ENCODE measurements around the gene PDCD4. TPM values are rescaled to one million over a fixed set of nuclear protein-coding genes. Genes with fewer than 3 reads are reported as not detected.

The PDCD4 gene
- total and polyA plus RNA-seq, 2 donors (not counting 3 experiments of a cell fraction or from before 2014, with no cell fraction given), result 14.4 to 47.9 TPM

DNA sequence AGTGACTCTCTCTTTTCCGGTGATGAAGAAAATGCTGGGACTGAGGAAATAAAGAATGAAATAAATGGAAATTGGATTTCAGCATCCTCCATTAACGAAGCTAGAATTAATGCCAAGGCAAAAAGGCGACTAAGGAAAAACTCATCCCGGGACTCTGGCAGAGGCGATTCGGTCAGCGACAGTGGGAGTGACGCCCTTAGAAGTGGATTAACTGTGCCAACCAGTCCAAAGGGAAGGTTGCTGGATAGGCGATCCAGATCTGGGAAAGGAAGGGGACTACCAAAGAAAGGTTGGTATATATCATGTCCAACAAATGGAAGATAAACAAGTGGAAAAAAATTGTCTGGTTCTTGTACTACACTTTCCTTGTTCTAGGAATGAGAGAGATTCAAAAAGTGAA is 9.5 kb downstream of the PDCD4 start:
- dilution Hi-C loops (cut with MboI; ENCODE audit: extremely low pct_ligation_motif_present, low sequenced_read_pairs) (no loop called here), intact Hi-C loops (cut with micrococcal nuclease) (no loop called here)
- no peak for TF ChIP-seq GATA2 (IDR thresholded peaks at IDR 0.05; ENCODE audit: insufficient read depth, insufficient read length, low read depth, low read length)
- ChIA-PET POLR2A (no interaction called here), CTCF (interaction anchor here (2.0 kb wide), 1 partner anchor 135 kb away, joined by 10 read pairs; no protein-coding TSS in a partner anchor)
- BruUV-seq (replicated peaks), result no TSS peak
- Histone ChIP-seq H3K4me2 (ENCODE audit: insufficient read depth, low read length) (no peak overlapping the region), H3K79me2 (ENCODE audit: control insufficient read depth, insufficient read depth, low read length) (no peaks in the 10 kb centered on the region), H3K36me3 (ENCODE audit: control insufficient read depth in 2 of 2, extremely low read depth in 1 of 2, insufficient read depth in 2 of 2, low read length in 2 of 2) (no peaks in the 10 kb centered on the region), H3K27me3 (ENCODE audit: control insufficient read depth in 2 of 2, insufficient read depth in 2 of 2, low read length in 2 of 2) (no peaks in the 10 kb centered on the region), H3K9me1 (replicated peaks; ENCODE audit: control insufficient read depth, extremely low read depth, insufficient read depth, low read length) (no peaks in the 10 kb centered on the region), H3K9me3 (replicated peaks; ENCODE audit: control insufficient read depth, insufficient read depth, low read length) (no peaks in the 10 kb centered on the region), H2AFZ (ENCODE audit: low read depth, low read length) (no peak overlapping the region), H3K4me1 (ENCODE audit: control insufficient read depth, extremely low read depth, insufficient read depth, low read length) (no peaks in the 10 kb centered on the region), H3K27ac (ENCODE audit: insufficient read depth, low read depth, low read length) (no peak overlapping the region), H3K4me3 (replicated peaks in 1 of 3; ENCODE audit: insufficient read depth in 1 of 3, low read depth in 1 of 3, low read length in 3 of 3) (no peak overlapping the region), H3K9ac (replicated peaks; ENCODE audit: extremely low read depth, insufficient read depth, low read length) (no peak overlapping the region), H4K20me1 (replicated peaks; ENCODE audit: control insufficient read depth, extremely low read depth, insufficient read depth, low read length) (no peaks in the 10 kb centered on the region)
- FAIRE-seq (no peak), DNase-seq (ENCODE audit: low read depth, low spot score) (no peak)

DNA sequence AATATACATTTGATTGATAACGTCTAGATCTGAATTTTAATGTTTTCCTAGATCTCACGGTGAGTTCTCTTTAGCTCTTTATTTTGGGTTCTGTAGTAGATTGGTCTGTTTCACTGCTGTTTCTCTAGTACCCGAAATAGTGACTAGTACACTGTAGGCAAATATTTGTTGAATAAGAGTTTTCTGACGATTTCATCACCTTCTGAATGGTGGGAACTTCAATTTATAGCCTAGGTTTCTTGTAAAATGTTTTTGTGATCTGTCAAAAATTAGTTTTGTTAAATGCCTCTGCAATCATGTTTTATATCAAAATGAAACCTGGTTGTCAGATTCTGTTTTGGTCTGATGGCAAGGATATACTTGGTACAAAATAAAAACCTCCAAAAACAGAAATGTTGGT is 10.2 kb downstream of the PDCD4 start:
- no peak overlapping the region for H3K4me2 ChIP-seq (ENCODE audit: insufficient read depth, low read length)
- intact Hi-C loops (cut with micrococcal nuclease), result no loop called here
- dilution Hi-C loops (cut with MboI; ENCODE audit: extremely low pct_ligation_motif_present, low sequenced_read_pairs), result no loop called here
- no peaks in the 10 kb centered on the region for H3K36me3 ChIP-seq (ENCODE audit: control insufficient read depth in 2 of 2, extremely low read depth in 1 of 2, insufficient read depth in 2 of 2, low read length in 2 of 2)
- no peak overlapping the region for H3K4me3 ChIP-seq (replicated peaks in 1 of 3; ENCODE audit: insufficient read depth in 1 of 3, low read depth in 1 of 3, low read length in 3 of 3)
- H3K27ac ChIP-seq (ENCODE audit: insufficient read depth, low read depth, low read length), result no peak overlapping the region
- TF ChIP-seq MYC (IDR thresholded peaks at IDR 0.05; ENCODE audit: low read depth, low read length) (no peak), JUN (IDR thresholded peaks at IDR 0.05; ENCODE audit: borderline replicate concordance, insufficient read depth, insufficient read length, low read depth) (no peak), EZH2 (IDR thresholded peaks at IDR 0.05; ENCODE audit: borderline replicate concordance, low read depth, low read length, severe bottlenecking) (no peak), POLR2AphosphoS5 (IDR thresholded peaks at IDR 0.05; ENCODE audit: insufficient read depth, low read depth, low read length) (no peak), FOS (IDR thresholded peaks at IDR 0.05; ENCODE audit: borderline replicate concordance, insufficient read depth, low read length) (no peak), GATA2 (IDR thresholded peaks at IDR 0.05; ENCODE audit: insufficient read depth, insufficient read length, low read depth, low read length) (no peak), POLR2A (IDR thresholded peaks at IDR 0.05; ENCODE audit: low read depth, low read length) (no peak)
- TF ChIP-seq, protein P1, sequence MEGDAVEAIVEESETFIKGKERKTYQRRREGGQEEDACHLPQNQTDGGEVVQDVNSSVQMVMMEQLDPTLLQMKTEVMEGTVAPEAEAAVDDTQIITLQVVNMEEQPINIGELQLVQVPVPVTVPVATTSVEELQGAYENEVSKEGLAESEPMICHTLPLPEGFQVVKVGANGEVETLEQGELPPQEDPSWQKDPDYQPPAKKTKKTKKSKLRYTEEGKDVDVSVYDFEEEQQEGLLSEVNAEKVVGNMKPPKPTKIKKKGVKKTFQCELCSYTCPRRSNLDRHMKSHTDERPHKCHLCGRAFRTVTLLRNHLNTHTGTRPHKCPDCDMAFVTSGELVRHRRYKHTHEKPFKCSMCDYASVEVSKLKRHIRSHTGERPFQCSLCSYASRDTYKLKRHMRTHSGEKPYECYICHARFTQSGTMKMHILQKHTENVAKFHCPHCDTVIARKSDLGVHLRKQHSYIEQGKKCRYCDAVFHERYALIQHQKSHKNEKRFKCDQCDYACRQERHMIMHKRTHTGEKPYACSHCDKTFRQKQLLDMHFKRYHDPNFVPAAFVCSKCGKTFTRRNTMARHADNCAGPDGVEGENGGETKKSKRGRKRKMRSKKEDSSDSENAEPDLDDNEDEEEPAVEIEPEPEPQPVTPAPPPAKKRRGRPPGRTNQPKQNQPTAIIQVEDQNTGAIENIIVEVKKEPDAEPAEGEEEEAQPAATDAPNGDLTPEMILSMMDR (IDR thresholded peaks at IDR 0.05; ENCODE audit: extremely low read depth in 1 of 2, insufficient read depth in 1 of 2, low read depth in 1 of 2, low read length in 2 of 2), result no peak
- H3K9ac ChIP-seq (replicated peaks; ENCODE audit: extremely low read depth, insufficient read depth, low read length), result no peak overlapping the region
- DNase-seq (ENCODE audit: low read depth, low spot score) (no peak), FAIRE-seq (no peak)
- no peaks in the 10 kb centered on the region for H3K9me3 ChIP-seq (replicated peaks; ENCODE audit: control insufficient read depth, insufficient read depth, low read length)
- no peaks in the 10 kb centered on the region for H4K20me1 ChIP-seq (replicated peaks; ENCODE audit: control insufficient read depth, extremely low read depth, insufficient read depth, low read length)
- CTCF ChIA-PET, result interaction anchor here (0.6 to 2.0 kb wide), 3 partner anchors 9 to 143 kb away, joined by 3 to 10 read pairs (median 4); no protein-coding TSS in a partner anchor
- POLR2A ChIA-PET, result no interaction called here
- no TSS peak for BruUV-seq (replicated peaks)
- H3K79me2 ChIP-seq (ENCODE audit: control insufficient read depth, insufficient read depth, low read length), result no peaks in the 10 kb centered on the region
- no peak overlapping the region for H2AFZ ChIP-seq (ENCODE audit: low read depth, low read length)
- no peaks in the 10 kb centered on the region for H3K9me1 ChIP-seq (replicated peaks; ENCODE audit: control insufficient read depth, extremely low read depth, insufficient read depth, low read length)
- H3K27me3 ChIP-seq (ENCODE audit: control insufficient read depth in 2 of 2, insufficient read depth in 2 of 2, low read length in 2 of 2), result no peaks in the 10 kb centered on the region
- H3K4me1 ChIP-seq (ENCODE audit: control insufficient read depth, extremely low read depth, insufficient read depth, low read length), result no peaks in the 10 kb centered on the region

All from endothelial cell of umbilical vein (primary cell).